ENCODE measurements around the gene C11orf68. TPM values are rescaled to one million over a fixed set of nuclear protein-coding genes. Genes with fewer than 3 reads are reported as not detected.

Gene C11orf68
- total RNA-seq, 2 experiments from 2014 or later: 22.2 to 23.6 TPM

GRCh38 chr11:65882120-65883057, 36.5 kb downstream of the C11orf68 start:
- no peak overlapping the region for H3K27ac Mint-ChIP-seq

DNA sequence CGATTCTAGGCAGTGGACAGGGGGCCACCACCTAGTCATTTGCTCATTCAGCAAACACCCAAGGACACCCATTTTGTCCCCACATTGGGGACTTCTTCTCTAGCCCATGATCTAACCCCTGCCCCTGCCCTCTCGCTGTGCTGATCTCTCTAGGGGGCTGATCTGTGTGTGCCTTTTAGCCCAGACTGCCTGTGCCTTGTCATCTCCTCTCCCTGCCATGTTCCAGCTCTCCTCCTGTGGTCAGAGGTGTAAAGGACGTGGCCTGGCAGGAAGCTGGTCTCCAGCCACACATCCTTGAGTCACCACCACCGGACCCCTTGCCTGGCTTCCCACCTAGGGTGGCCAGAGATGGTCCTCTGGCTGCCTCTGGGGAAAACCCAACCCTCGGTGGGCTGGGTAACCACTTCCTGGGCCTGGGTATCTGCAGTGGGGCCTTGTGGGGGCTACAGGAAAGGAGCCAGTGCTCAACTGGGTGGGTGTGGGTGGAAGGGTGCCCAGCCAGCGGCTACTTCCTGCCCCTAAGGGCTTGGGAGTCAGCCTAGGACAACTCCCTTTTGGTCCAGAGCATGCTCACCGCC, 37.9 kb downstream of the C11orf68 start:
- Mint-ChIP-seq H3K9me3 (no peaks in the 10 kb centered on the region), H3K4me1 (ENCODE audit: low read depth) (peaks cover 36% of the 10 kb centered on the region), H3K27me3 (no peaks in the 10 kb centered on the region), H3K36me3 (peaks cover 27% of the 10 kb centered on the region), H3K4me3 (peak overlapping the region; percentile 35), H3K27ac (peak overlapping the region; percentile 89)
- intact Hi-C loops (cut with micrococcal nuclease): no loop called here
- no peak for DNase-seq
- POLR2A ChIA-PET: interaction anchor here (1.0 kb wide), 1 partner anchor 20 kb away, joined by 3 read pairs; no protein-coding TSS in a partner anchor
- CTCF ChIA-PET: interaction anchor here (1.6 to 5.0 kb wide), 5 partner anchors 7 to 169 kb away, joined by 6 to 33 read pairs (median 8); partner anchors contain the start of genes CCDC85B, CFL1, FIBP and KAT5

More at GRCh38 chr11:65882120-65883057, 36.5 kb downstream of the C11orf68 start:
- intact Hi-C loops (cut with micrococcal nuclease): no loop called here
- peaks cover 34% of the 10 kb centered on the region for H3K36me3 Mint-ChIP-seq
- no peaks in the 10 kb centered on the region for H3K9me3 Mint-ChIP-seq
- no peaks in the 10 kb centered on the region for H3K27me3 Mint-ChIP-seq
- ChIA-PET POLR2A (interaction anchor here (0.8 kb wide), 1 partner anchor 12 kb away, joined by 4 read pairs; no protein-coding TSS in a partner anchor), CTCF (interaction anchor here (0.6 to 8.8 kb wide), 9 partner anchors 8 to 173 kb away, joined by 3 to 156 read pairs (median 6); partner anchors contain the start of genes CCDC85B, CFL1, KAT5 and MUS81)
- no peak for DNase-seq
- H3K4me1 Mint-ChIP-seq (ENCODE audit: low read depth): peaks cover 44% of the 10 kb centered on the region
- H3K4me3 Mint-ChIP-seq: no peak overlapping the region

DNA sequence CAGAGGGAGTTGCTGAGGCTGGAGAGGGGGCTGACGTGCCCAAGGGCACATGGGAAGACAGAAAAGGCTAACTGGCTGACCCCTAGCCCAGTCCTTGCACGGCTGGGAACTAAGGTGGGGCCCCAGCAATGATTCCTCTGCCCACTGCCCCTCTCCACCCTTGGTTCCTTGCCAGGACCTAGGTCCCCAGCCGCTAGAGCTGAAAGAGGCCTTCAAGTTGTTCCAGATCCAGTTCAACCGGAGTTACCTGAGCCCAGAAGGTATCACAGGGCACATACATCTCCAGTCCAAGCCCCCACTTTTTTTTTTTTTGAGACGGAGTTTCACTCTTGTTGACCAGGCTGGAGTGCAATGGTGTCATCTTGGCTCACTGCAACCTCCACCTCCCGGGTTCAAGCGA, 38.8 kb downstream of the C11orf68 start:
- H3K27me3 Mint-ChIP-seq: no peaks in the 10 kb centered on the region
- H3K4me3 Mint-ChIP-seq: no peak overlapping the region
- H3K27ac Mint-ChIP-seq: peak overlapping the region; percentile 89
- H3K36me3 Mint-ChIP-seq: peaks cover 21% of the 10 kb centered on the region
- ChIA-PET POLR2A (interaction anchor here (1.5 kb wide), 1 partner anchor 9 kb away, joined by 4 read pairs; the partner anchor contains the start of gene FIBP), CTCF (interaction anchor here (0.6 to 5.0 kb wide), 4 partner anchors 8 to 371 kb away, joined by 3 to 33 read pairs (median 8); partner anchors contain the start of genes CFL1, FIBP, KAT5 and MUS81)
- peaks cover 32% of the 10 kb centered on the region for H3K4me1 Mint-ChIP-seq (ENCODE audit: low read depth)
- DNase-seq: no peak
- intact Hi-C loops (cut with micrococcal nuclease): no loop called here
- H3K9me3 Mint-ChIP-seq: no peaks in the 10 kb centered on the region

- Mint-ChIP-seq H3K27ac (peak within 1 kb of the TSS; percentile 89), H3K27me3 (no peaks in the 10 kb centered on the region), H3K9me3 (no peaks in the 10 kb centered on the region), H3K4me1 (ENCODE audit: low read depth) (peaks cover 28% of the 10 kb centered on the region), H3K4me3 (peak within 1 kb of the TSS; percentile 31), H3K36me3 (peaks cover 17% of the 10 kb centered on the region)
- ChIA-PET CTCF (interaction anchor here (0.6 to 5.0 kb wide), 5 partner anchors 9 to 370 kb away, joined by 3 to 33 read pairs (median 4); partner anchors contain the start of genes CFL1, FIBP, KAT5 and MUS81), POLR2A (interaction anchor here (1.5 kb wide), 1 partner anchor 9 kb away, joined by 4 read pairs; the partner anchor contains the start of gene FIBP)
- peak; percentile 54 for DNase-seq
- intact Hi-C loops (cut with micrococcal nuclease): no loop called here
These were observed 39.2 kb downstream of the C11orf68 start, which contains the start of gene CTSW for GRCh38 chr11:65879617-65880016. Gene CTSW, plus strand, starts transcription at chr11:65879837. Its CDS starts 18 bp downstream, at chr11:65879855.

DNA sequence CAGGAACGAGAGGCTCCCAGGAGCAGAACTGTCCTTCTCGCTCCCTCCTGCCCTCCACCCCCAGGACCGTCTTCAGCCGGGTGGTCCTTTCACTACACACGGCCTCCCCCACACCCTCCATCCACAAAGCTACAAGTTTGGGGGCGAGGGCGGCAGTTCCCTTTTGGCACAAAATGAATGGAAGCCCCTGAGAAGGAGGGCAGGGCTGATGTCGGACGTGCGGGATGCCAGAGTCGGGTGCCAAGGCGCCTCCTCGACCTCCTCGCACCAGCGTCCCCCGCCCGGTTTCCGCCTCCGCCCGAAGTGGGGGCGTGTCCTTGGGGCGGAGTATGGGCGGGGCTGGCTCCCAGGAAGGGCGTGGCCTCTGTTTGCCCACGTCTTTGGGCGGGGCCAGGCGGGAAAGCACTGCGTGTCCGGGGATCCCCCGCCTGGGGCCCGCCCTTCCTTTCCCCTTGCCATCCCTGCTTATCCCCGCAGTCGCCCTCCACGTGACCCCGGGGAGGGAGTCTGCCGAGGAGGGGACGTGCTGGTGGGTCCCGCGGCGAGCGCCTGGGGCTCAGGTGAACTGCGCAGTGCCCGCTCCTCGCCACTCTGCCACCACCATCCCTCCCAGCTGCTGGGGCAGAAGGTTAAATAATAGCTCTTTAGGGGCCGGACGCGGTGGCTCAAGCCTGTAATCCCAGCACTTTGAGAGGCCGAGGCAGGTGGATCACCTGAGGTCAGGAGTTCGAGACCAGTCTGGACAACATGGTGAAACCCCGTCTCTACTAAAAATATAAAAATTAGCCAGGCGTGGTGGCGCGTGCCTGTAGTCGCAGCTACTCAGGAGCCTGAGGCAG, 45.3 kb downstream of the C11orf68 start:
- CTCF ChIA-PET: interaction anchor here (1.0 to 7.0 kb wide), 6 partner anchors 9 to 55 kb away, joined by 3 to 151 read pairs (median 6); partner anchors contain the start of genes FIBP and MUS81
- POLR2A ChIA-PET: interaction anchor here (0.5 to 2.5 kb wide), 4 partner anchors 11 to 25 kb away, joined by 3 to 9 read pairs (median 6); partner anchors contain the start of gene MUS81
- peaks cover 20% of the 10 kb centered on the region for H3K4me1 Mint-ChIP-seq (ENCODE audit: low read depth)
- intact Hi-C loops (cut with micrococcal nuclease): loop anchor here (2.0 kb wide), 2 partner anchors 15 kb away; partner anchors contain the start of genes CFL1 and FIBP
- H3K36me3 Mint-ChIP-seq: no peaks in the 10 kb centered on the region
- peak; percentile 98 for DNase-seq
- no peaks in the 10 kb centered on the region for H3K27me3 Mint-ChIP-seq
- peak overlapping the region; percentile 81 for H3K27ac Mint-ChIP-seq
- no peaks in the 10 kb centered on the region for H3K9me3 Mint-ChIP-seq
- peak overlapping the region; percentile 85 for H3K4me3 Mint-ChIP-seq

GRCh38 chr11:65872586-65873317, 46.1 kb downstream of the C11orf68 start, which contains the start of gene EFEMP2:
Gene EFEMP2, minus strand, starts transcription at chr11:65872800. Its CDS starts 446 bp downstream, at chr11:65872354.
- Mint-ChIP-seq H3K4me3 (peak within 1 kb of the TSS; percentile 85), H3K36me3 (peaks cover 1% of the 10 kb centered on the region)
- intact Hi-C loops (cut with micrococcal nuclease): loop anchor here (2.0 kb wide), 2 partner anchors 14 to 16 kb away; partner anchors contain the start of genes CFL1 and FIBP

GRCh38 chr11:65871811-65872548, 46.9 kb downstream of the C11orf68 start:
- intact Hi-C loops (cut with micrococcal nuclease): loop anchor here (2.0 kb wide), 2 partner anchors 13 to 17 kb away; partner anchors contain the start of genes CFL1 and FIBP
- ChIA-PET POLR2A (interaction anchor here (3.5 to 4.8 kb wide), 3 partner anchors 12 to 20 kb away, joined by 15 to 56 read pairs (median 29); partner anchors contain the start of genes CCDC85B, CFL1, FIBP and MUS81), CTCF (interaction anchor here (1.9 to 7.0 kb wide), 3 partner anchors 12 to 19 kb away, joined by 5 to 151 read pairs (median 32); partner anchors contain the start of genes CCDC85B, FIBP and MUS81)
- Mint-ChIP-seq H3K27ac (no peak overlapping the region), H3K9me3 (no peaks in the 10 kb centered on the region), H3K4me3 (peak overlapping the region; percentile 12), H3K4me1 (ENCODE audit: low read depth) (peaks cover 20% of the 10 kb centered on the region), H3K36me3 (peaks cover 5% of the 10 kb centered on the region), H3K27me3 (no peaks in the 10 kb centered on the region)
- DNase-seq: no peak

More at GRCh38 chr11:65872586-65873317, 46.1 kb downstream of the C11orf68 start, which contains the start of gene EFEMP2:
- H3K27ac Mint-ChIP-seq: peak within 1 kb of the TSS; percentile 81
- H3K27me3 Mint-ChIP-seq: no peaks in the 10 kb centered on the region
- no peak for DNase-seq
- CTCF ChIA-PET: interaction anchor here (1.5 to 7.0 kb wide), 5 partner anchors 11 to 18 kb away, joined by 5 to 151 read pairs (median 19); partner anchors contain the start of genes CCDC85B, FIBP and MUS81
- POLR2A ChIA-PET: interaction anchor here (1.1 to 4.8 kb wide), 4 partner anchors 12 to 14 kb away, joined by 4 to 56 read pairs (median 8); partner anchors contain the start of genes CFL1 and MUS81
- no peaks in the 10 kb centered on the region for H3K9me3 Mint-ChIP-seq
- peaks cover 20% of the 10 kb centered on the region for H3K4me1 Mint-ChIP-seq (ENCODE audit: low read depth)

- ChIA-PET POLR2A (interaction anchor here (1.2 to 4.8 kb wide), 6 partner anchors 11 to 218 kb away, joined by 3 to 56 read pairs (median 10); partner anchors contain the start of genes CCDC85B, CFL1, FIBP and MUS81), CTCF (interaction anchor here (1.9 to 7.0 kb wide), 3 partner anchors 11 to 20 kb away, joined by 5 to 151 read pairs (median 32); partner anchors contain the start of genes CCDC85B, FIBP and MUS81)
- H3K9me3 Mint-ChIP-seq: no peaks in the 10 kb centered on the region
- H3K27ac Mint-ChIP-seq: no peak overlapping the region
- H3K27me3 Mint-ChIP-seq: no peaks in the 10 kb centered on the region
- peaks cover 15% of the 10 kb centered on the region for H3K4me1 Mint-ChIP-seq (ENCODE audit: low read depth)
- H3K36me3 Mint-ChIP-seq: peaks cover 10% of the 10 kb centered on the region
- no peak overlapping the region for H3K4me3 Mint-ChIP-seq
- no peak for DNase-seq
- intact Hi-C loops (cut with micrococcal nuclease): no loop called here
These were observed 47.9 kb downstream of the C11orf68 start for GRCh38 chr11:65870706-65871681.
